HG03575 (cell line): ENCODE results near the gene PPP4R2.

ENCODE experiments used
- ATAC-seq: cut with Tn5 transposase; IDR thresholded peaks from one replicate; pipeline ENCODE4 v1.9.1; 2021; ENCODE audit not compliant: unreplicated experiment, insufficient number of reproducible peaks, low FRiP score; ENCODE audit errors: extremely low read depth

PPP4R2 gene

GRCh38 chr3:73010158-73010557, 13.5 kb downstream of the PPP4R2 start:
- ATAC-seq: no peak

- no peak for ATAC-seq
These were observed 21.7 kb downstream of the PPP4R2 start for GRCh38 chr3:73018298-73018697.

- no peak for ATAC-seq
These were observed 22.3 kb downstream of the PPP4R2 start for GRCh38 chr3:73018790-73019441.

- no peak for ATAC-seq
These were observed 24.8 kb downstream of the PPP4R2 start for GRCh38 chr3:73021301-73021835.

GRCh38 chr3:73024836-73025235, 28.2 kb downstream of the PPP4R2 start:
- no peak for ATAC-seq

GRCh38 chr3:73026111-73026759, 29.6 kb downstream of the PPP4R2 start:
- ATAC-seq: no peak

- ATAC-seq: no peak
These were observed 30.1 kb downstream of the PPP4R2 start for GRCh38 chr3:73026760-73027113.

GRCh38 chr3:73028803-73029202, 32.2 kb downstream of the PPP4R2 start:
- ATAC-seq: no peak

GRCh38 chr3:73029321-73029796, 32.7 kb downstream of the PPP4R2 start:
- ATAC-seq: no peak

- ATAC-seq: no peak
These were observed 33.5 kb downstream of the PPP4R2 start for GRCh38 chr3:73030073-73030597.

- no peak for ATAC-seq
These were observed 35.0 kb downstream of the PPP4R2 start for GRCh38 chr3:73031573-73032103.

GRCh38 chr3:73036694-73037591, 40.3 kb downstream of the PPP4R2 start:
- no peak for ATAC-seq

GRCh38 chr3:73041537-73041936, 44.9 kb downstream of the PPP4R2 start:
- no peak for ATAC-seq

GRCh38 chr3:73043414-73043813, 46.8 kb downstream of the PPP4R2 start:
- ATAC-seq: no peak

- ATAC-seq: no peak
These were observed 48.8 kb downstream of the PPP4R2 start for GRCh38 chr3:73045391-73045790.

- no peak for ATAC-seq
These were observed 49.6 kb downstream of the PPP4R2 start for GRCh38 chr3:73046195-73046594.

GRCh38 chr3:73049319-73049718, 52.7 kb downstream of the PPP4R2 start:
- no peak for ATAC-seq

GRCh38 chr3:73052857-73053256, 56.2 kb downstream of the PPP4R2 start:
- ATAC-seq: no peak

- no peak for ATAC-seq
These were observed 59.0 kb downstream of the PPP4R2 start for GRCh38 chr3:73055583-73055982.
